ENCODE measurements around the gene CRYBG1. TPM values are rescaled to one million over a fixed set of nuclear protein-coding genes. Genes with fewer than 3 reads are reported as not detected.
A peak's percentile ranks its signal among the peaks of the same experiment; 100 is the strongest.

Gene CRYBG1
- total RNA-seq, 1 donor, result 9.7 TPM

- no peak for DNase-seq (ENCODE audit: low read depth in 2 of 3, low spot score in 2 of 3)
These were observed 57.1 kb downstream of the CRYBG1 start for GRCh38 chr6:106417572-106418147.

- no peak for DNase-seq (ENCODE audit: low read depth in 2 of 3, low spot score in 2 of 3)
These were observed 59.5 kb downstream of the CRYBG1 start for GRCh38 chr6:106419900-106420613.

- no peak for DNase-seq (ENCODE audit: low read depth in 2 of 3, low spot score in 2 of 3)
These were observed 61.0 kb downstream of the CRYBG1 start for GRCh38 chr6:106421496-106421895.

- DNase-seq (ENCODE audit: low read depth in 2 of 3, low spot score in 2 of 3), result no peak
These were observed 62.0 kb downstream of the CRYBG1 start for GRCh38 chr6:106422534-106422933.

- no peak for DNase-seq (ENCODE audit: low read depth in 2 of 3, low spot score in 2 of 3)
These were observed 64.9 kb downstream of the CRYBG1 start for GRCh38 chr6:106425382-106425781.

- no peak for DNase-seq (ENCODE audit: low read depth in 2 of 3, low spot score in 2 of 3)
These were observed 65.9 kb downstream of the CRYBG1 start for GRCh38 chr6:106426250-106426970.

GRCh38 chr6:106430466-106430865 is 69.9 kb downstream of the CRYBG1 start:
- no peak for DNase-seq (ENCODE audit: low read depth in 2 of 3, low spot score in 2 of 3)

GRCh38 chr6:106431405-106431804 is 70.9 kb downstream of the CRYBG1 start:
- no peak for DNase-seq (ENCODE audit: low read depth in 2 of 3, low spot score in 2 of 3)

GRCh38 chr6:106431972-106432371 is 71.5 kb downstream of the CRYBG1 start:
- DNase-seq (ENCODE audit: low read depth in 2 of 3, low spot score in 2 of 3), result no peak

GRCh38 chr6:106434530-106434929 is 74.0 kb downstream of the CRYBG1 start:
- no peak for DNase-seq (ENCODE audit: low read depth in 2 of 3, low spot score in 2 of 3)

- DNase-seq (ENCODE audit: low read depth in 2 of 3, low spot score in 2 of 3), result no peak
These were observed 78.9 kb downstream of the CRYBG1 start for GRCh38 chr6:106439459-106439858.

- DNase-seq (ENCODE audit: low read depth in 2 of 3, low spot score in 2 of 3), result no peak
These were observed 80.0 kb downstream of the CRYBG1 start for GRCh38 chr6:106440546-106440945.

GRCh38 chr6:106442395-106442794 is 81.9 kb downstream of the CRYBG1 start:
- no peak for DNase-seq (ENCODE audit: low read depth in 2 of 3, low spot score in 2 of 3)

- DNase-seq (ENCODE audit: low read depth in 2 of 3, low spot score in 2 of 3), result peak in 2 of 3 donors; percentile 56 to 79
These were observed 84.4 kb downstream of the CRYBG1 start for GRCh38 chr6:106444777-106445507.

- no peak for DNase-seq (ENCODE audit: low read depth in 2 of 3, low spot score in 2 of 3)
These were observed 85.0 kb downstream of the CRYBG1 start for GRCh38 chr6:106445508-106445878.

- peak in 1 of 3 donors; percentile 48 for DNase-seq (ENCODE audit: low read depth in 2 of 3, low spot score in 2 of 3)
These were observed 85.9 kb downstream of the CRYBG1 start for GRCh38 chr6:106446287-106446885.

GRCh38 chr6:106446983-106447382 is 86.5 kb downstream of the CRYBG1 start:
- DNase-seq (ENCODE audit: low read depth in 2 of 3, low spot score in 2 of 3), result no peak

- DNase-seq (ENCODE audit: low read depth in 2 of 3, low spot score in 2 of 3), result peak in 2 of 3 donors; percentile 68 to 73
These were observed 87.5 kb downstream of the CRYBG1 start for GRCh38 chr6:106448000-106448426.

- DNase-seq (ENCODE audit: low read depth in 2 of 3, low spot score in 2 of 3), result no peak
These were observed 90.1 kb downstream of the CRYBG1 start for GRCh38 chr6:106450653-106451052.

- DNase-seq (ENCODE audit: low read depth in 2 of 3, low spot score in 2 of 3), result no peak
These were observed 90.9 kb downstream of the CRYBG1 start for GRCh38 chr6:106451439-106451838.

GRCh38 chr6:106452628-106453027 is 92.1 kb downstream of the CRYBG1 start:
- DNase-seq (ENCODE audit: low read depth in 2 of 3, low spot score in 2 of 3), result no peak
